Psoas muscle (tissue), 8 donors: ENCODE data around the gene PNPO. TPM values are rescaled to one million over a fixed set of nuclear protein-coding genes. Genes with fewer than 3 reads are reported as not detected.

Experiments used
- ATAC-seq, 4 donors: fragments of 200-7000 bp; cut with Tn5 transposase; one replicate each; pipeline ENCODE4 v1.9.1; 2020; ENCODE audit warnings: moderate library complexity in 3 of 4, mild to moderate bottlenecking in 2 of 4
- DNase-seq, 2 donors: peaks; one replicate each; pipeline ENCODE4 v3.0.0-alpha.2; 2020
- H3K27ac ChIP-seq: fragments of 200-600 bp; one replicate; pipeline ENCODE4 v1.8.0; 2022
- H3K27me3 ChIP-seq, 3 donors: fragments of 200-600 bp in 1 of 3; one replicate each; pipeline versions ENCODE4 v1.6.1 to v1.8.0; 2013 to 2022; ENCODE audit warnings: low read length in 2 of 3, mild to moderate bottlenecking in 2 of 3, moderate library complexity in 1 of 3; ENCODE audit not compliant: insufficient read depth in 3 of 3
- H3K36me3 ChIP-seq, 2 donors: fragments of 200-600 bp in 1 of 2; one replicate each; pipeline versions ENCODE4 v1.6.1 to v1.8.0; 2013 to 2022; ENCODE audit warnings: low read depth in 1 of 2, mild to moderate bottlenecking in 1 of 2, moderate library complexity in 1 of 2; ENCODE audit not compliant: insufficient read depth in 1 of 2
- H3K4me1 ChIP-seq: fragments of 200-600 bp; one replicate; pipeline ENCODE4 v1.8.0; 2022
- H3K4me3 ChIP-seq: fragments of 200-600 bp; one replicate; pipeline ENCODE4 v1.8.0; 2022; ENCODE audit warnings: mild to moderate bottlenecking
- H3K9me3 ChIP-seq: fragments of 200-600 bp; one replicate; pipeline ENCODE4 v1.8.0; 2022
- CTCF ChIP-seq: fragments of 200-600 bp; IDR thresholded peaks from one replicate; pipeline ENCODE4 v1.8.0; 2022; ENCODE audit warnings: antibody characterized with exemption
- WGBS, 3 donors: extraction: QIAGEN DNeasy Blood & Tissue Kit; methylation state at CpG; one replicate each; pipeline versions ENCODE4 v1.1.6 to v1.1.7; 2013; 5-methylcytosine and 5-hydroxymethylcytosine counted together
- intact Hi-C, 2 donors: fragments of 100-400 bp; cut with DNase I; formaldehyde crosslinking; loops; one replicate each; pipeline versions ENCODE4 v1.11.0 to v1.14.2; 2022
- long read RNA-seq, 2 donors: library from polyadenylated mRNA; unstranded; transcript quantifications; one replicate each; pipeline ENCODE4 v2.0.0, GENCODE V29; 2021
- polyA plus RNA-seq, 3 donors: library from polyadenylated mRNA; stranded (reverse); fragments of 200-250 nt; gene quantifications; one replicate each; pipeline ENCODE4 v1.2.3, GENCODE V29; 2013
- total RNA-seq, 4 donors: library from RNA; stranded (reverse); fragmentation: NEBNext Ultra II Directional in 2 of 4; extraction: Animal tissue kit (Norgen Biotek cat#: 25700) in 2 of 4; gene quantifications; one replicate each; pipeline versions ENCODE4 v1.2.1 to v1.2.4, GENCODE V29; 2021 to 2023
- donor health status: healthy with polysubstance abuse.
- donor health status: DM: no; HTN: no; CAD: no; lungs with moderate emphysema.
- donor health status: Bipolar disorder and iron deficiency.
- donor health status: healthy.
- donor health status: DM: yes; HTN: yes; CAD: no.
- donor health status: DM: no; HTN: no; CAD: no.
- donor health status: DM: no; HTN: no; CAD: no.
- donor health status: DM: yes; HTN: yes; CAD: no.

The PNPO gene
- total RNA-seq (10 to 100 TPM; 28.2 to 42.3 (median 33.8) TPM), polyA plus RNA-seq (10 to 100 TPM; 12.0 to 30.0 (median 12.8) TPM)
- long read RNA-seq, donor 1, transcript PNPO-217 (7 exons, 3,465 nt): major isoform, 25 of 27 reads
- long read RNA-seq, donor 1, partial matches to known transcripts: 0 of 27 reads
- long read RNA-seq, donor 1, other reads (novel, unspliced or antisense): 2 of 27 reads
- long read RNA-seq, donor 2, transcript PNPO-217 (7 exons, 3,465 nt): major isoform, 37 of 49 reads
- long read RNA-seq, donor 2, transcript PNPO-201 (6 exons, 2,256 nt): minor isoform, 7 of 49 reads
- long read RNA-seq, donor 2, partial matches to known transcripts: 0 of 49 reads
- long read RNA-seq, donor 2, other reads (novel, unspliced or antisense): 2 of 49 reads

GRCh38 chr17:47941246-47942095, at the start of gene PNPO:
TSS of gene PNPO (plus strand) at chr17:47941571. CDS start at chr17:47941676, 105 bp downstream.
- WGBS, 3 donors: 1 to 2% (median 1%) methylated on average over 45 to 50 of the region's 50 CpGs

DNA sequence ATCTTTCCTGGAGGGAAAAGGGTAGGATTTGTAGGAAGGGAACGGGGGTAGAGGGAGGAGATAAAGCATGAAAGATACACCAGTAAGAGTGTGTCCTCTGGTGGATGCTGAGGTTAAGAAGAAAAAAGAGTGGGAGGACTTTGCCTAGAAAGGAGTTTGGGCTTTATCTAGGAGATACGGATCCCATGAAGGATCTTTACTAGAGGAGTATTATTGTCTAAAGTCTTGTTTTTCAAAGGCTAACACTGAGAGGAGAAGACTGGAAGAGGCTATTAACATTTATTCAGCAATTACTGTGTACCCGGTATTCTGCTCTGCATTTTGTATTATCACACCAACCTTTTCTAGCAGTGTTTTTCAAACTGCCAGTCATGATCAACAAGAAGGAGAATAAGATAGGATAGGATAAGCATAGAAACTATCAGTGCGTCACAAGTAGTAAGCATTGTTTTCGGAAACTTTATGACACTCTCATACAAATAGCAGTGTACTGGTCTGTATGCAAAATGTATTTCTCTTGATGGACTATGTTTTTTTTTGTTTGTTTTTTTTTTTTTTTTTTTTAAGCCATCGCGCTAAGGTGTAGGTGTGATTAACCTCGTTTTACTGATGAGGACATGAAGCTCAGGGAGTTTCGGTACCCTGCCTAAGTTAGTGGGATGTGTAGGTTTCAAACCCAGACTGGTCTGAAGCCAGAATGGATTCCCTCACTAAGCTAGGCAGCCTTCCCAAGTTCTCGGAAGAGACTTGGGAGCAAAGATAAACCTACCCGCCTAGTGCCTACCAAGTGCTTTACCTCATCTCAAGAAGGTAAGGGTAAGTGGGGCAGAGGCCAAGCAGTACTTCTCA, 46.6 kb upstream of the PNPO start:
- no peaks in the 10 kb centered on the region for H3K27me3 ChIP-seq
- intact Hi-C loops: loop anchor here in 1 of 2 donors (5.0 kb wide), 1 partner anchor 53 kb away; no protein-coding TSS in a partner anchor
- H3K27ac ChIP-seq: peak overlapping the region; percentile 93
- TF ChIP-seq CTCF: no peak
- peaks cover 0 to 12% of the 10 kb centered on the region in 2 donors for H3K36me3 ChIP-seq
- WGBS, 3 donors: 40 to 46% (median 42%) methylated on average over 11 of the region's 11 CpGs
- no peak for DNase-seq
- peaks cover 38% of the 10 kb centered on the region for H3K4me1 ChIP-seq
- peak overlapping the region; percentile 82 for H3K4me3 ChIP-seq
- no peaks in the 10 kb centered on the region for H3K9me3 ChIP-seq
- no peak for ATAC-seq

More at GRCh38 chr17:47941246-47942095, at the start of gene PNPO:
- ATAC-seq (peak; percentile 98 to 99 (median 98)), DNase-seq (peak; percentile 92 to 95)
- H3K36me3 ChIP-seq: peaks cover 3 to 33% of the 10 kb centered on the region in 2 donors
- peaks cover 16% of the 10 kb centered on the region for H3K4me1 ChIP-seq
- H3K27ac ChIP-seq: peak within 1 kb of the TSS; percentile 94
- no peak for TF ChIP-seq CTCF
- no peaks in the 10 kb centered on the region for H3K27me3 ChIP-seq
- H3K9me3 ChIP-seq: no peaks in the 10 kb centered on the region
- intact Hi-C loops: loop anchor here in 1 of 2 donors (2.0 kb wide), 1 partner anchor 33 kb away; no protein-coding TSS in a partner anchor
- peak within 1 kb of the TSS; percentile 99 for H3K4me3 ChIP-seq

DNA sequence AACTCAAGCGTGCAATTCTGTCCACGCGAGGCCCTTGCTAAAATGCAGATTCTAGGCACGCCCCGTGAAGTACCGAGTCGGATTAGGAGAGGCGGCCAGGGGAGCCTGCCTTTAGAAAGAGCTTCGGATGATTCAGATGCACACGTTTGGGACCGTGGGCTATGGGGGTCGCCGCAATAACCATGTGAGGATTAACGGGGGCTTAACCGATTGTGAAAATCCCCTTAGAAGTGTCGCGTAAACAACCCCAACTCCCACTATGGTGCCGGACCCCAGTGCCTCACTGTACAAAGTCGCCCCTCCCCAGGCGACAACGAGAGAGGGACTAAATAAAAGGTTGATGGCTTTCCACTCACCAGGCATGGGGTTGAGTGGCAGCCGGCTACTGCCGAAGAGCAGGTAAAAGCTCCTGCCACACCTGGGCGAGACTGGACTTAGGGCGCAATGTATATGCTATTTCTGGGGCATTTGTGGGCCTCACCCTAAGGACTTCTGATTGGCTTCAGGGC, 46.0 kb upstream of the PNPO start:
- H3K9me3 ChIP-seq: no peaks in the 10 kb centered on the region
- peak overlapping the region; percentile 93 for H3K27ac ChIP-seq
- peaks cover 0 to 12% of the 10 kb centered on the region in 2 donors for H3K36me3 ChIP-seq
- peaks cover 44% of the 10 kb centered on the region for H3K4me1 ChIP-seq
- ATAC-seq: peak in 2 of 4 donors; percentile 2 to 23
- 0 to 1% (median 1%) methylated on average over 25 of the region's 25 CpGs for WGBS, 3 donors
- peak overlapping the region; percentile 82 for H3K4me3 ChIP-seq
- no peak for TF ChIP-seq CTCF
- DNase-seq: peak in 1 of 2 donors; percentile 39
- intact Hi-C loops: loop anchor here in 1 of 2 donors (5.0 kb wide), 1 partner anchor 52 kb away; no protein-coding TSS in a partner anchor
- H3K27me3 ChIP-seq: no peaks in the 10 kb centered on the region
